ENCODE data around the gene OLFM1.

OLFM1 gene

DNA sequence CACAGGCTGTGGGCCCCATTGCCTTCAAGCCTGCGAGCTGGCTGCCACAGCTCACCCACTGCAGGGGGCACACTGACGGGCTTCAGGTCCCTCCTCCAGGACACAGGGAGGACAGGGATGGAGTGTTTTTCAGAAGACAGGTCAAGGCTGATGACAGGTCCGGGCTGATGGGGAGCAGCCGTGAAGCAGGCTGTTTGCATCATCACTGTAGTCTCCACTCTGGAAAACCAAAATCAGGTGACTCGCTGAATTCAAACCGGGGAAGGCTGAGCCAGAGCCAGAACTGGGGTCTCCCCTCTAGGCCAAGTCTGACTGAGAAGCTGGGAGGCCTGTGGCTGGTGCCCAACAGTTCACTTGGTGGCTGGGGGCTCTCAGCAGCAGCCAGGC, 48.5 kb downstream of the OLFM1 start:
- Mint-ChIP-seq H3K4me1 (peaks cover 12% of the 10 kb centered on the region), H3K27me3 (ENCODE audit: low read depth) (peaks cover 45% of the 10 kb centered on the region)
- TF ChIP-seq, protein P1, sequence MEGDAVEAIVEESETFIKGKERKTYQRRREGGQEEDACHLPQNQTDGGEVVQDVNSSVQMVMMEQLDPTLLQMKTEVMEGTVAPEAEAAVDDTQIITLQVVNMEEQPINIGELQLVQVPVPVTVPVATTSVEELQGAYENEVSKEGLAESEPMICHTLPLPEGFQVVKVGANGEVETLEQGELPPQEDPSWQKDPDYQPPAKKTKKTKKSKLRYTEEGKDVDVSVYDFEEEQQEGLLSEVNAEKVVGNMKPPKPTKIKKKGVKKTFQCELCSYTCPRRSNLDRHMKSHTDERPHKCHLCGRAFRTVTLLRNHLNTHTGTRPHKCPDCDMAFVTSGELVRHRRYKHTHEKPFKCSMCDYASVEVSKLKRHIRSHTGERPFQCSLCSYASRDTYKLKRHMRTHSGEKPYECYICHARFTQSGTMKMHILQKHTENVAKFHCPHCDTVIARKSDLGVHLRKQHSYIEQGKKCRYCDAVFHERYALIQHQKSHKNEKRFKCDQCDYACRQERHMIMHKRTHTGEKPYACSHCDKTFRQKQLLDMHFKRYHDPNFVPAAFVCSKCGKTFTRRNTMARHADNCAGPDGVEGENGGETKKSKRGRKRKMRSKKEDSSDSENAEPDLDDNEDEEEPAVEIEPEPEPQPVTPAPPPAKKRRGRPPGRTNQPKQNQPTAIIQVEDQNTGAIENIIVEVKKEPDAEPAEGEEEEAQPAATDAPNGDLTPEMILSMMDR (IDR thresholded peaks at IDR 0.05; ENCODE audit: unreplicated experiment in 3 of 3): no peak

DNA sequence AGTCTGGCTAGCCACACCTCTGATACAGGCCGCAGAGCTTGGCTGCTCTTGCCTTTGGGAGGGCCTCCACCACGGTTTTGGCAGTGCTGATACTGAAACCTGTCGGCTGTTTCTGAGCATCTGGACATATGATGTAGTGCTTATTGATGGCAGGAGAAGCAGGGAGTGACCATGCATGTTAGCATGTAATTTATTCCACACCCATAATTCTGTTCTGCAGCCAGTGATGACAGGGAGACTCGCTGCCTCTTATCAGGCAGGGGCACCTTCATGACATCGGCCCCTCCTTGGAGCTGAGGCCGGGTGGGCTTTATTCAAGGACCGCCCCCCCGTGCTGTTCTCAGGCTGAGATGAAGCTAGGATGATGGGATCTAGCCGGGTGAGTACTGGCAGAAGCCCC, 49.0 kb downstream of the OLFM1 start:
- H3K27ac Mint-ChIP-seq: no peak overlapping the region
- H3K4me1 Mint-ChIP-seq: peaks cover 12% of the 10 kb centered on the region
- H3K9me3 Mint-ChIP-seq: peaks cover 23% of the 10 kb centered on the region
- peaks cover 40% of the 10 kb centered on the region for H3K27me3 Mint-ChIP-seq (ENCODE audit: low read depth)
- TF ChIP-seq, protein P1 (IDR thresholded peaks at IDR 0.05; ENCODE audit: unreplicated experiment in 3 of 3): no peak
- no peak overlapping the region for H3K4me3 Mint-ChIP-seq
- H3K36me3 Mint-ChIP-seq (ENCODE audit: low read depth): no peaks in the 10 kb centered on the region

More for the DNA sequence above, 48.5 kb downstream of the OLFM1 start:
- Mint-ChIP-seq H3K9me3 (peaks cover 23% of the 10 kb centered on the region), H3K36me3 (ENCODE audit: low read depth) (no peaks in the 10 kb centered on the region), H3K27ac (no peak overlapping the region), H3K4me3 (no peak overlapping the region)

DNA sequence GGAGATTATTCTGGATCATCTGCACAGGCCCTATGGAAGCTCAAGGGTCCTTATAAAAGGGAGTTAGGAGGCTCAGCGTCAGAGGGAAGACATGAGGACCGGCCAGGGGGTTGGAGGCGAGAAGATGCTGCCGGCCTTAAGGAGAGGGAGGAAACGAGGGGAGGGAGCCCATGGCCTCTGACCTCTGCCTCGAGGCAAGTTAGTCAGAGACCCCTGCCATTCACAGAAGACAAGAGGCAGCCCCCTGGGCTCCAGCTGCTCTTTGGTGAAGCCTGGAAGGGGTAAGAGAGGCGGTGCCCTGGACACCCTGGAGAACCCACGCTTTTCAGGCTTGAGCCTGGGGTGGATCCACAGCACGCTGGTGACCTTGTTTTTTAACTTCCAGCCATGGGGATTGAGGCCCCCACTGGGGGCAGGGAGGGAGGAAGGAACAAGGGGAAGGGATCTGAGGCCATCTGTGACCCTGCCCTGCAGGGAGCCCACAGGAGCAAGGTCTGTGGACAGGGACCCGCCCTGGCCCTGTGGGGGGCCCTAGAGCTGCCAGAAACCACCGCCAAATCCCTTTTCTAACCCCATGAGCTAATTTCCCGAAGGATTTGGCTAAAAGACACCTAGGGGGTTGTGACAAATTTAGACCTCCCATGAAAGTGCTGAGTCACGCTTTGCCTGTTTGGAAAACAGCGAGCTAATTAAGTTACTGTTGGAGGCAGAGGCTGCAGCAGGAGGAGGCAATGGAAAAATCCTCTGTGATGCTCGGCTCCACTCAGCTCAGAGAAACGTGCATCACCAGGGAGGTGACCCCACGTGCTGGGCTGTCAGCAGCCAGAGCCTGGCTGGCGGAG, 49.7 kb downstream of the OLFM1 start:
- peaks cover 38% of the 10 kb centered on the region for H3K27me3 Mint-ChIP-seq (ENCODE audit: low read depth)
- H3K4me3 Mint-ChIP-seq: no peak overlapping the region
- no peaks in the 10 kb centered on the region for H3K36me3 Mint-ChIP-seq (ENCODE audit: low read depth)
- no peak overlapping the region for H3K27ac Mint-ChIP-seq
- peaks cover 12% of the 10 kb centered on the region for H3K4me1 Mint-ChIP-seq
- TF ChIP-seq, protein P1 (IDR thresholded peaks at IDR 0.05; ENCODE audit: unreplicated experiment in 3 of 3): no peak
- H3K9me3 Mint-ChIP-seq: peaks cover 23% of the 10 kb centered on the region

DNA sequence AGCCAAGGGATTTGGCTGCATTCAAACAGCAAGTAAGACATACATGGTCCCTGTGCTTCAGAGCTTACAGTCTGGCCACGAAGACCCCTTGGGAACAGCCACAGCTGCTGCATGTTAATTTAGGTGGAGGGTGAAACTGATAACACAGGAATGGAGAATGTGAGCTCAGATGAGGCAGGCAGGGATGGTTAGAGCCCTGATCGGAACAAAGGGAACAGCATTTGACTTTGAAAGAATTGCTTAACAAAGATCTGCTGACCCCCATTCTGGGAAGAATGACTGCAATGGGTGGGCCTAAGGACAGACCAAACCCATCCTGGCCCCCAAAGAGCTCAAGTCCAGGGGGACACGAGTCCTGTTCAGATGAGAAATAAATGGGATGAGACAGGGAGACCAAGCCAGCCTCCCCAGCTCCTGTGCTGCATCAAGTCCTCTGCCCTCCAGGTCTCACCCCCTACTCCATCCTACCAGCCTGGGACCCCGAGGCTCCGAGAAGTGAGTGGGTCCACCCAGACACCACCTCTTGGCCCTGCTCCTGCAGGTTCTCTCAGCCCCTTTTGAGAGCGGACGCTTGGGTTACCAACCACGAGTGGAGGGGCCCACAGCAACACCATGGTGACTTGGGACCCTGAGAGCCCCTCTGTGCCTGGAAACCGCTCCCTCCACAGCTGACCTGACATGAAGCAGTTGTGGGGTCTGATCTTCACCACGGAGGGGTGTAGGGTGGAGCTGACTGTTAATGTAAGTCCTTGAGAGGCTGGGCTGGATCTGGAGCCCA, 50.8 kb downstream of the OLFM1 start:
- peaks cover 23% of the 10 kb centered on the region for H3K9me3 Mint-ChIP-seq
- no peak overlapping the region for H3K27ac Mint-ChIP-seq
- no peak overlapping the region for H3K4me3 Mint-ChIP-seq
- H3K27me3 Mint-ChIP-seq (ENCODE audit: low read depth): peaks cover 28% of the 10 kb centered on the region
- H3K4me1 Mint-ChIP-seq: peaks cover 12% of the 10 kb centered on the region
- H3K36me3 Mint-ChIP-seq (ENCODE audit: low read depth): no peaks in the 10 kb centered on the region
- TF ChIP-seq, protein P1 (IDR thresholded peaks at IDR 0.05; ENCODE audit: unreplicated experiment in 3 of 3): no peak

DNA sequence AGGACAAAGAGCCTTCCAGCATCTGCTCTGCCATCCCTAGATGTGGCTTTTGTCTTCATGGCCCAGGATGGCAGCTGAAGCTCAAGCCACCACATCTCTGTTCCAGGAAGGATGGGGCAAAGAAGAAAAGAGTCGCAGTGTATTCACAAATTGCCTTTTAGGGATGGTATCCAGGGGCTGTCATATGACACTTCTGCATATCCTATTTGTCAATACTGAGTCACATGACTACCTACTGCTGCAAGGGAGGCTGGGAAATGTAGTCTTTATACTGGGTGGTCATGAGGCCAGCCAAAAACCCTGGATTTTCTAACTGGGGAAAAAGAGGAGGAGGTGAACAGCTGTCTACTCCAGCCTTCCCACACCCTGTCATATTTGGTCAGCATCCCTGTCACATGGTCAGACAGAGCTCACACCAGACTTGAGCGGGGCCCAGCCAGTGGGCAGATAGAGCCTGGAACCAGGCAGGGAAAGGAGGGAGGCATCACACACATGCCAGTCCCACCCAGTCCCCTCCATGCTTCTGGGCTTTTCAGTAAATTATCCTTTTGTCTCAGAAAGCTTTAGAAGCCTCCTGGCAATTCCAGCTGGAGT, 52.0 kb downstream of the OLFM1 start:
- peaks cover 11% of the 10 kb centered on the region for H3K4me1 Mint-ChIP-seq
- no peak overlapping the region for H3K4me3 Mint-ChIP-seq
- H3K27ac Mint-ChIP-seq: no peak overlapping the region
- peaks cover 26% of the 10 kb centered on the region for H3K9me3 Mint-ChIP-seq
- no peaks in the 10 kb centered on the region for H3K36me3 Mint-ChIP-seq (ENCODE audit: low read depth)
- peaks cover 27% of the 10 kb centered on the region for H3K27me3 Mint-ChIP-seq (ENCODE audit: low read depth)
- TF ChIP-seq, protein P1 (IDR thresholded peaks at IDR 0.05; ENCODE audit: unreplicated experiment in 3 of 3): no peak

Data from nephron (organoid).